Ammon's horn (tissue), 1 donor: ENCODE measurements around the gene CEP85L.
"Not testable (repeated sequence)": the region's sequence is repeated elsewhere in the genome, so short reads cannot be mapped to it uniquely, and the experiment has no call there.

Source experiments
- DNase-seq: peaks from one replicate; pipeline ENCODE4 v3.0.0-alpha.2; 2016; ENCODE audit warnings: low spot score

The CEP85L gene

GRCh38 chr6:118495485-118496280 is 155.7 kb downstream of the CEP85L start:
- no peak for DNase-seq

GRCh38 chr6:118494091-118494490 is 157.3 kb downstream of the CEP85L start:
- DNase-seq, result no peak

GRCh38 chr6:118489990-118490389 is 161.4 kb downstream of the CEP85L start:
- no peak for DNase-seq

GRCh38 chr6:118488631-118489030 is 162.8 kb downstream of the CEP85L start:
- DNase-seq, result no peak

GRCh38 chr6:118485601-118486550 is 165.5 kb downstream of the CEP85L start:
- DNase-seq, result peak; percentile 89

- DNase-seq, result no peak
Observed at GRCh38 chr6:118476551-118476950, 174.8 kb downstream of the CEP85L start.

- DNase-seq, result no peak
Observed at GRCh38 chr6:118473266-118473665, 178.1 kb downstream of the CEP85L start.

GRCh38 chr6:118469468-118469867 is 181.9 kb downstream of the CEP85L start:
- DNase-seq, result no peak

GRCh38 chr6:118468682-118469465 is 182.5 kb downstream of the CEP85L start:
- no peak for DNase-seq

GRCh38 chr6:118467181-118467580 is 184.2 kb downstream of the CEP85L start:
- no peak for DNase-seq

GRCh38 chr6:118464620-118465019 is 186.8 kb downstream of the CEP85L start:
- no peak for DNase-seq

GRCh38 chr6:118460958-118461470 is 190.4 kb downstream of the CEP85L start:
- no peak for DNase-seq

- DNase-seq, result no peak
Observed at GRCh38 chr6:118456982-118457381, 194.4 kb downstream of the CEP85L start.

GRCh38 chr6:118451839-118452238 is 199.6 kb downstream of the CEP85L start:
- no peak for DNase-seq

- DNase-seq, result no peak
Observed at GRCh38 chr6:118444796-118445195, 206.6 kb downstream of the CEP85L start.

GRCh38 chr6:118436482-118436881 is 214.9 kb downstream of the CEP85L start:
- no peak for DNase-seq

- not testable (repeated sequence) for DNase-seq
Observed at GRCh38 chr6:118434147-118434546, 217.2 kb downstream of the CEP85L start.

GRCh38 chr6:118421312-118421711 is 230.1 kb downstream of the CEP85L start:
- DNase-seq, result not testable (repeated sequence)

- DNase-seq, result no peak
Observed at GRCh38 chr6:118419448-118420394, 231.7 kb downstream of the CEP85L start.
